Prostate gland (tissue), 2 donors: ENCODE results near the gene RTRAF.

Experiments
- CTCF ChIP-seq, 4 experiments: fragments of 200-600 bp in 2 of 4; fragments of 450-650 bp in 2 of 4; sonication (generic) in 2 of 4; IDR thresholded peaks; 1 replicate in 3 of 4; 2 replicates in 1 of 4; pipeline ENCODE4 v1.5.1; 2016 to 2019; ENCODE audit warnings: antibody characterized with exemption in 4 of 4, mild to moderate bottlenecking in 2 of 4, moderate library complexity in 2 of 4
- POLR2A ChIP-seq: fragments of 450-650 bp; IDR thresholded peaks from one replicate; pipeline ENCODE4 v1.6.1; 2016; ENCODE audit warnings: antibody characterized with exemption, mild to moderate bottlenecking

- TF ChIP-seq POLR2A = no peak
- no peak for TF ChIP-seq CTCF (IDR thresholded peaks at IDR 0.05)
Observed at GRCh38 chr14:52018252-52018651, 28.9 kb downstream of the RTRAF start.
